ENCODE results near the gene CDHR3.

DNA sequence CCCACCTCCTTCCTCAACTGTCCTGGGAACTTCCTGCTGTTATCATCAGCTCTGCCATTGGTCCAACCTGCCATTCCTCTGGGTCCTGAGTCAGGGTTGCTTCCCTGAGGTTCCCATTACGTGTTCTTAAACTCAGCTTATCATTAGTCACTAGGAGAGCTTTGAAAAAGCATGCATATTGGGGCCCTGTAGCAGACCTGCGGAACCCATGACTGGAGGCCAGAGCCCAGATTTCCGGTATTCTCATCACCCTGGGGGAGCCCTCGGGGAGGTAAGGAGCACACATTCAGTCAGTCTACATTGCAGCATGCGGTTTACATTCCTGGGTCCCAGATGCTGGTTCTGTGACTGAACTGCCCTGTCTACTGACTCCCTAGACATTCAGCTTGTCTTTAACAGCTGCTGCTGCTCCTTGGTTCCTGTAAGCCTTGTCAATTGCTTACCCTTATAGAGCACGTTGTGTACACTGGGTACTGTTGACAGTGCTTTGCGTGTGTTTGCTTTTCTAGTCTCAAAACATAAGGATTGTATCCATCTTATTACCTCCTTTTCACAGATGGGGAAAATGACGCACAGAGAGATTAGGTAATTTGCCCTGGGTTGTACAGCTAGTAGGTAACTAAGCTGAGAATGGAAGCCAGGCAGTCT is 12.8 kb downstream of the CDHR3 start:
- TF ChIP-seq ETV6 (CRISPR knock-in tag; IDR thresholded peaks at IDR 0.05) (no peak), CTCF (IDR thresholded peaks at IDR 0.05) (no peak), ZNF396 (CRISPR knock-in tag; IDR thresholded peaks at IDR 0.05; ENCODE audit: borderline replicate concordance) (no peak), SP1 (CRISPR knock-in tag; conservative IDR thresholded peaks at IDR 0.05) (no peak), FOXP4 (CRISPR knock-in tag; IDR thresholded peaks at IDR 0.05) (no peak)
- TF ChIP-seq, protein P1, sequence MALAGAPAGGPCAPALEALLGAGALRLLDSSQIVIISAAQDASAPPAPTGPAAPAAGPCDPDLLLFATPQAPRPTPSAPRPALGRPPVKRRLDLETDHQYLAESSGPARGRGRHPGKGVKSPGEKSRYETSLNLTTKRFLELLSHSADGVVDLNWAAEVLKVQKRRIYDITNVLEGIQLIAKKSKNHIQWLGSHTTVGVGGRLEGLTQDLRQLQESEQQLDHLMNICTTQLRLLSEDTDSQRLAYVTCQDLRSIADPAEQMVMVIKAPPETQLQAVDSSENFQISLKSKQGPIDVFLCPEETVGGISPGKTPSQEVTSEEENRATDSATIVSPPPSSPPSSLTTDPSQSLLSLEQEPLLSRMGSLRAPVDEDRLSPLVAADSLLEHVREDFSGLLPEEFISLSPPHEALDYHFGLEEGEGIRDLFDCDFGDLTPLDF (CRISPR knock-in tag; IDR thresholded peaks at IDR 0.05), result no peak
- TF ChIP-seq, protein P2, sequence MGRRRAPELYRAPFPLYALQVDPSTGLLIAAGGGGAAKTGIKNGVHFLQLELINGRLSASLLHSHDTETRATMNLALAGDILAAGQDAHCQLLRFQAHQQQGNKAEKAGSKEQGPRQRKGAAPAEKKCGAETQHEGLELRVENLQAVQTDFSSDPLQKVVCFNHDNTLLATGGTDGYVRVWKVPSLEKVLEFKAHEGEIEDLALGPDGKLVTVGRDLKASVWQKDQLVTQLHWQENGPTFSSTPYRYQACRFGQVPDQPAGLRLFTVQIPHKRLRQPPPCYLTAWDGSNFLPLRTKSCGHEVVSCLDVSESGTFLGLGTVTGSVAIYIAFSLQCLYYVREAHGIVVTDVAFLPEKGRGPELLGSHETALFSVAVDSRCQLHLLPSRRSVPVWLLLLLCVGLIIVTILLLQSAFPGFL (CRISPR knock-in tag; IDR thresholded peaks at IDR 0.05; ENCODE audit: borderline replicate concordance), result no peak
- TF ChIP-seq, protein P3, sequence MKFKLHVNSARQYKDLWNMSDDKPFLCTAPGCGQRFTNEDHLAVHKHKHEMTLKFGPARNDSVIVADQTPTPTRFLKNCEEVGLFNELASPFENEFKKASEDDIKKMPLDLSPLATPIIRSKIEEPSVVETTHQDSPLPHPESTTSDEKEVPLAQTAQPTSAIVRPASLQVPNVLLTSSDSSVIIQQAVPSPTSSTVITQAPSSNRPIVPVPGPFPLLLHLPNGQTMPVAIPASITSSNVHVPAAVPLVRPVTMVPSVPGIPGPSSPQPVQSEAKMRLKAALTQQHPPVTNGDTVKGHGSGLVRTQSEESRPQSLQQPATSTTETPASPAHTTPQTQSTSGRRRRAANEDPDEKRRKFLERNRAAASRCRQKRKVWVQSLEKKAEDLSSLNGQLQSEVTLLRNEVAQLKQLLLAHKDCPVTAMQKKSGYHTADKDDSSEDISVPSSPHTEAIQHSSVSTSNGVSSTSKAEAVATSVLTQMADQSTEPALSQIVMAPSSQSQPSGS (CRISPR knock-in tag; IDR thresholded peaks at IDR 0.05; ENCODE audit: borderline replicate concordance, low read depth), result no peak
